Endometrium (tissue), 2 donors: ENCODE data around the gene CCDC106.

ENCODE experiments used
- FAIRE-seq: peaks from 2 replicates; lab custom pipeline; 2012; peaks lifted over from hg19 to GRCh38; lab: Jason Lieb, UNC
- donor health status: control.
- donor health status: control.

CCDC106 gene

DNA sequence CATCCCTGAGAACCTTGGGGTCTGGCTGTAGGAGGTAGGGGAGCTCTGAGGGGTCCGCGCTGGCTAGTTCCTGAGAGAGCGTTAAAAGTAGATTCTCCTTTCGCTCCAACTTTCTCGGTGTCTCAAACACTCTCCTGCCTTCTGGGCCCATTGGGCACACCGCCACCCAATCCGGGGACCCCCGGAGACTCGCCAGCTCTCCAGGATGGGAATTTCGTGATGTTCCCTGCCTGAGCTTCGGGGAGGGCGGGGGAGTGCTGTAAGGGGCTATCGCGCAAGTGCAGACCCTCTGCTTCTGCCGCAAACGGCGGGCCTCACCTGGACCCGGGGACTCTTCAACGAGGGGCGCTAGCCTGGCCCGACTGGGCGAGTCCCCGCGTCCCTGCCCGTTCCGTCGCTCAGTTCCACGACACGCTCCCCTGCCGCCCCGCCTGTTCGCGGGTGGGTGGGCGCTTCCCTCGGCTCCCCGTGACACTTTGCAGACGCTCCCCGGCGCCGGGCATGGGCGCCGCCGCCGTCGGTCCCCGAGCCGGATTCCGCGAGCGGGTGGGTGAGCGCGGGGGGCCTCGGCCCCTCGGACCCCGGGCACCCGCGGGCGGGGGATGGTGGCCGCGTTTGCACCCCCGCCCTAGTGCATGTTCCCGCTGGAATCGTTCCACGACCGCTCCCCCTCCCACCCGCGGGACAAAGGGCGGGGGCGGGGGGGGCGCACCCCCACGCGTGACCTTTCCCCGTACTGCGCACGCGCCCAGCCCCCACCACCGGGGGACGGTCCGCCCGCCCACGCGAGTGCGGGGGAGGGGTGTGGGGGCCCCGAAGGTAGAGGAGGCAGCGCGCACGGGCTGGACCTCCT is at the start of gene CCDC106:
TSS of gene CCDC106 (plus strand) at position 481 of the 853 bp plus-strand sequence. CDS start 835 bp downstream, outside the sequence.
- FAIRE-seq = no peak

DNA sequence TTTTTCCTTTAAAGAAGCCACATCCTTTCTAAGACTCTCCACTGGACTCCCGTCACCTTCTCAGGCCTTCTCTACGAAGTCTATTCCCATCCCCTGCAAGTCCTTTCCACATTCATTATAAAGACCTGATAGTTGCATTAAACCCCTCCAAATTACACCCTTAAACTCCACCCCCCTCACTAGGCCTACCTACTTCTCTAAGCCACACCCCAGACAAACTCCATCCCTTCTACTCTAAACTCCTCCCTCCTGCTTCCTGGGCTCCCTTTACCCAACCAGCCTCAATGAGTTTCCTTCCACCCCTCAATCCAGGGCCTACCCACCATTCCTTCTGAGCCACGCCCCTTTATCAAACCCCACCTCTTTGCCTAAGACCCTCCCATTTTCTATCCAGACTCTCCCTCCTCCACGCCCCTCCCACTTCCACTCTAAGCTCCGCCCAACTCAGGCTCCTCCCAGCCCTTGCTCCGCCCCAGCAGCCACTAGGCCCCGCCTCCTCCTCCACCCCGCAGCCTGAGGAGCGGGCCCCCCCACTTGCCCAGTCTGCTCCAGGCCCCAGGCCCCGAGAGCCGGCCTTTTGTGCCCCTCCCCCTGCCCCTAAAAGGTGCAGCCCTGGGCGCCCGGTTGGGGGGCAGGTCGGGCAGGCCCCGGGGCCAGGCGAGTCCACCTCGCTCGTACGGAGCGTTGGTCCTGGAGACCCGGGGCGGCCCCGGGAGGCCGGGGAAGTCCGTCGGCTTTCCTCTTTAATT is 49.1 kb upstream of the CCDC106 start:
- FAIRE-seq = no peak

DNA sequence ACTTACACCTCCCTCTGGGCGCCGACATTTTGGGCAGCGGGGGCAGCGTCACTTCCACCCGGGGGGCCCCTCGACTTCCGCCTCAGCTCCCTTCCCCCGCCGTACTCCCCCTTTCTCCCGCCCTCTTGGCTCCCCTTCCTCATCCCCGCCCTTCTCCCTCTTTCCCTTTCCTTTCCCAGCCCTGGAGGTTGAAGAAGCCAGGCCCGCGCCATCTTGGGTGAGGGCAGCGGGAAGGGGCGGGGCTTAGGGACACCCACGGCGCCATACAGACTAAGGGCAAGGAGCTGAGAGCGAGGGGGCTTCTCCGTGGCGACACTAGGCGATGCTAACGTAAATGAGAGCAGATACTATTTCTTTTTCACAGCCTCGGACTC is 48.6 kb upstream of the CCDC106 start, which contains the start of gene FIZ1:
TSS of gene FIZ1 (minus strand) at position 50 of the 374 bp plus-strand sequence. CDS start 1,652 bp downstream, outside the sequence.
- FAIRE-seq = peak; percentile 83

DNA sequence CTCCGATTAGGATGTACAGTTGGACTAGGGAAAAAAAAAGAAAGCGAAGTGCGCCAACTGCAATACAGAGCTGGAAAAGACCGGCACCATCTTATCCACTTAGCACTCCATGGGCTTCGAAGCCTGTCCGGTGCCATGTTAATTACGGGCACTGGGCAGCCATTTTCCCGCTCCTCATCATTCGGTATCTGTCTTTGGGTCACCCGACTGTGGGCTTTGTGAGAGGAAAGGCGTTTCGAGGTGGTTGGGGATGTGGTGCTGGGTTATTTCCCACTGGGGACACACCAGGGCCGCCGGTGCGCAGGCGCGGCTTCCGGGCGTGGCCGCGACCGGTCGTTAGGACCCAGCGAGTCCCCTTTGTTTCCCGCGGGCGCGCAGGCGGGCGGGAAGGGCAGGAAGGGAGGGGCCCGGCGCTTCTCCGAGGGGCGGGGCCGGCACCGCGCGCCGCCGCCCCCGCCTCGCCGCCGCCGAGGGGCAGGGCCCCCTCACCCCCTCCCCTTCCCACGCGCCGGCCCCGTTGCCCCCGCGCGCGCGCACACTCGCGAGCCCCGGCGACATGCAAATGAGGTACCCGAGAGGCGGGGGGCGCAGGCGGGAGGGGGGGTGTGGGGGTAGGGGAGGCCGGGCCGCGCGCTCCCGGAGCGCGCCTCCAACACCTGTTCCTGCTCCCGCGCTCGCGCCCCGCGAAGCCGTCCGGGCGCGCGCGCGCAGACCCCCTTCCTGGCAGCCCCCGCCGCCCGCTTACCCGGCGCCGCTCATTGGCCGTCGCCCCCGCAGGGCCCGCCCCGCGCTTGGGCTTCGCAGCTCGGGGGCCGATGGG is 48.0 kb upstream of the CCDC106 start, which contains the start of gene ZNF524:
TSS of gene ZNF524 (plus strand) at position 447 of the 820 bp plus-strand sequence. CDS start 1,825 bp downstream, outside the sequence.
- no peak for FAIRE-seq

DNA sequence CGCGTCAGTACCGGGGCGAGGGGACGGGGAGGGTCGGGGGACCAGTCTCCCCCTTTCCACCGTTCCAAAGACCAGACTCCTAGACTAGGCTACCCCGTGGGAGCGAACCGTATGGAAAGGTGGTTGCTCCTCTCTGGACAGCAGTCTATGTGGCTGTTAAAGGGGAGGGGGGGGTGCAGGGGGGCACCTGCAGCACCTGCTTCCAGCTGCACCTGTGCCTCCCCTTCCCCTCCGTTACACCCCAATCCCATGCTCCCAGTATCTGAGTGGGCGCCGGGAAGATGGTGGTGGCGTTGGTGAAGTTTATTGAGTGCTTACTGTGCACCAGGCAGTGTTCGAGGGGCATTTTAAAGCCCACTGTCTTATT is 47.4 kb upstream of the CCDC106 start:
- no peak for FAIRE-seq

DNA sequence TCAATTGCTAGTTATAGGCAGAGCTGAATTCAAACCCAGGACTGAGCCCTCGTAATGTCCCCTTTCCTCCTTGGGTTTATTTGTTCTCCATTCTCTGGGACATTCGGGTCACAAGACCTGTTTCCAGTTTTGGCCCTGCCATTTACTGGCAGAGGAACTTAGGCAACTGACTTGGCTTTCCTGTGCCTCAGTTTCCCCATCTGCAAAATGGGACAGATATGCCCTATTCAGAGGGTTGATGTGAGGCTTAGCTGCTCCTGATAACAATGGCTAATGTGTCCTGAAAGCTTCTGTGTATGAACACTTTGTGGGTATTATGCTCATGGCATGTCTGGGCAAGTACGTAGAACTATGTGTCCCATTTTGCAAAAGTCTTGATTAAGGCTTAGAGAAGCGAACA is 46.9 kb upstream of the CCDC106 start:
- FAIRE-seq = no peak

DNA sequence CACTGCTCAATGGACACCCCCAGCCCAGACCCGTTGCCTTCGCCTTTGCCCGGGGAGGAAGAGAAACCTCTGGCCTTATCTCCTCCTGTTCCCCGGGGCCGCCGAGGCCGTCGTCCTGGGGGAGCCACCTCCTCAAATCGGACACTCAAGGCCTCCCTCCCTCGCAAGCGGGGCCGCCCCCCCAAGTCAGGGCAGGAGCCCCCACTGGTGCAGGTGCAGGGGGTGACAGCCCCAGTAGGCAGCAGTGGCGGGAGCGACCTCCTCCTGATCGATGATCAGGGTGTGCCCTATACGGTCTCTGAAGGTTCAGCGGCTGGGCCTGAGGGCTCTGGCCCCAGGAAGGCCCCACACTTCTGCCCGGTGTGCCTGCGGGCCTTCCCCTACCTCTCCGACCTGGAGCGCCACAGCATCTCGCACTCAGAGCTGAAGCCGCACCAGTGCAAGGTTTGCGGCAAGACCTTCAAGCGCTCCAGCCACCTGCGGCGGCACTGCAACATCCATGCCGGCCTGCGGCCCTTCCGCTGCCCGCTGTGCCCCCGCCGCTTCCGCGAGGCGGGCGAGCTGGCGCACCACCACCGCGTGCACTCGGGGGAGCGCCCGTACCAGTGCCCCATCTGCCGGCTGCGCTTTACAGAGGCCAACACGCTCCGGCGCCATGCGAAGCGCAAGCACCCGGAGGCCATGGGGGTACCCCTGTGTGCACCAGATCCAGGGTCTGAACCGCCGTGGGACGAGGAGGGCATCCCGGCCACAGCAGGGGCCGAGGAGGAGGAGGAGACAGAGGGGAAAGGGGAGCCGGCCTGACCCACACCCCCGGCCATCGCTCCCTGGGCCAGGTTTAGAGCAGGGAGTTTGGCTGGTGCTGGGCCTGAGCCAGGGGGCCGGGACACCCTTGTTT is 45.7 kb upstream of the CCDC106 start:
- no peak for FAIRE-seq

DNA sequence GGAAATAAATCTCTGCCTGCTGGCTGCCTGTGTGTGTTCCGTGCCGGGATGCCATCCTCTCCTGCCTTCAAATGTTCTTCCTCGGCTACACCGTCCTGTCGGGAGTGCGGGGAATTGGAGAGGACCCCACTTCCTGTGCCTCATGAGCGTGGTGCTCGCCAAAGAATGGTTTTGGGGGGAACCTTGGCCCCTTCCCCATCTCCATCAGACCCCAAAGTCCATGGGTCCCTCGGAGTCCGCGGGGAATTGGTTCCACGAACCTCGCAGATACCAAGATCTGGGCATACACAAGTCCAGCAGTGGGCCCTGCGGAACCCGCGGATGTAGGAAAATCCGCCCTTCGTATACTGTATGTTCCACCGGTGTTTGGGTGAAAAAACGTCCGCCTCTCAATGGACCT is 44.9 kb upstream of the CCDC106 start:
- no peak for FAIRE-seq

DNA sequence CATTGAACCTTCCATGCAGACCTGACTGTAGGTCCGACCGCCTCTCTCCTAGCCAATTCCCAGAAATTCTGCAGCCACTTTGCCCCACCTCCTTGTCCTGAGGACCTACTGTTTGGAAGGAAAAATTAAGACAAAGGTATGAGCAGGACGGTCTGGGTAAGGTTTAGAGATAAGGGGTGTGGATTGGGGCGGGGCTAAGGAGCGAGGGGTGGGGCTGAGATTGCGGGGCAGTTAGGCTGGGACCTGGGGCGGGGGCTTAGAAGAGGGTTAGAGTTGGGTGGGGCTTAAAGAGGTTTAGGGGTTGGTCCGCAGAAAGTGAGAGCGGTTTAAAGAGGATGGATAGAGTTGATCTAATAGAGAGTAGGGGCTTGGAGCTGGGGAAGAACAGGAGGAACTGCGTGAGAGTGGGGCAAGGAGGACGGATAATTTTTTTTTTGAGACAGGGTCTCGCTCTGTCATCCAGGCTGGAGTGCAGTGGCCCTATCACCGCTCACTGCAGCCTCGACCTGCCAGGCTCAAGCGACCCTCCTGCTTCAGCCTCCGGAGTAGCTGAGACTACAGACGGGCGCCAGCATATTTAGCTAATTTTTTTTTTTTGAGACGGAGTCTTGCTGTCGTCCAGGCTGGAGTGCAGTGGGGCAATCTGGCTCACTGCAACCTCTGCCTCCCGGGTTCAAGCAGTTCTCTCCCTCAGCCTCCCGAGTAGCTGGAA is 44.3 kb upstream of the CCDC106 start:
- no peak for FAIRE-seq

DNA sequence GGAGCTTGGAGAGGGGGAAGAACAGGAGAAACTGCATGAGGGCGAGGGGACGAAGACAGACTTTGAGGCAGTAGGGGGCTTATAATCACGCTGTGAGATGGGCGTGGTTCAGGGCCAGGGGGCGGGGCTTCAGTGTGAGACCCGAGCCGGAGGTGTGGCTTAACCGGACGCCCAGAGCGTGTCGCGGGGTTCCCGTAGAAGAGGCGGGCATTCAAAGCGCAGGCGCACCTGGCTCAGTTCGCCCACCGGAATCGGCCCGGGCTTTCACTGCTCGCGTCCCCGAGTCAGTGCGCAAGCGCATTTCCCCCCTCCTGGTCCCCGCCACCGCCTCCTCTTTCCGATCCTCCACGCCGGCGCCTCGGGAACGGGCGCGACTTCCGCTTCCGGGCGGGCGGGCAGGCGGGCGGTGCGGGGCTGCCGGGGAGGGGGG is 42.8 kb upstream of the CCDC106 start:
- FAIRE-seq = no peak

DNA sequence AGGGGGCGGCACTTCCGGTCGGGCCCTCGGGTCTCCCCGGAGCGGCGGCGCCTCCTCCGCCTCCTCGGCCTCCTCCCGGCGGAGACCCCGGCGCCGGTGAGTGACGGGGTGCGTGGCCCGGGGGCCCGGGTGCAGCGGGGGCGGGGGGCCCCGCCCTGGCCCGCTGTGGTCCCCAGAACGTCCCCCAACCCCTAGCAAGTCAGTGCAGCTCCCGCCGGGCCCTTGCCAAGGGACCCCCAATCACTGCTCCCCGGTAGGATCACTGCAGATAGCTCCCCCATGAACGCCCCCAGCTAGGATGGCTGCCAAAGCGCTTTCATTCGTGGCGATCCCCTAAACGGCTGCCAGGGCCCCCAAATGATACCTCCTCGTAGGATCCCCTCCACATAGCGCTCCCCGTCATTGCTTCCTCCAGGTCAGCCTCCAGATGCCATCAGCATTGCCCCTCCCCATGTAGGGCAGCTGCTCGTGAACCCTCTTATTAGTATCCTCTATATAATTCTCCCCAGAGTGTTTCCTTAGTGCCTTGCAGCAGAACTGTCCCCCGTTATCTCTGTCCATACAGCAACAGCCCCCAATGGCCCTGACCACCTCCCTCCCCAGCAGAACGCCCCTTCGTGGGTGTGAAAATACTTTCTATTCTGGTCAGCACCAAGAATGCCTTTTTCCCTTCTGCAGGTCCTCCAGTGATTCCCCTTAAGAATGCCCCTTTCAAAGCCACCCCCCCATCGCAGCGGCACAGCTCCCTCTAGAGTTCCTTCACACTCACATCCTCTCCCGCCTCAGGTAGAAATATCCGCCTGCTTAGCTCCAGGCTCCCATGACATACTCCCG is 42.2 kb upstream of the CCDC106 start, which contains the start of gene ZNF865:
TSS of gene ZNF865 (plus strand) at position 11 of the 834 bp plus-strand sequence. CDS start 7,972 bp downstream, outside the sequence.
- FAIRE-seq = no peak

DNA sequence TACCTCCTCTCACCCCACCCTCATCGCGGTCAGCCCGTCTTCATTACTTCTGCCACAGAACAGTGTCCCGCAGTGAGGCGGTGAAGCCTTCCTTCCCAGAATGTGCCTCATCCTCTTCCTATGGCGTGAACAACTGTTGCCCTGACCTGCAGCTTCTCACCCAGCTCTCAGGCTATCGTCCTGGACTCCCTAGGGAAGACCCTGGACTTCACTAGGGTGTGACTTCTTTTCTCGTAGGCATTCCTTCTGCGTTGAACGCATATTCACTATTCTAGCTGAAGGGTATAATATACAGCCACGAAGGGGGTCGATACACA is 41.6 kb upstream of the CCDC106 start:
- no peak for FAIRE-seq

DNA sequence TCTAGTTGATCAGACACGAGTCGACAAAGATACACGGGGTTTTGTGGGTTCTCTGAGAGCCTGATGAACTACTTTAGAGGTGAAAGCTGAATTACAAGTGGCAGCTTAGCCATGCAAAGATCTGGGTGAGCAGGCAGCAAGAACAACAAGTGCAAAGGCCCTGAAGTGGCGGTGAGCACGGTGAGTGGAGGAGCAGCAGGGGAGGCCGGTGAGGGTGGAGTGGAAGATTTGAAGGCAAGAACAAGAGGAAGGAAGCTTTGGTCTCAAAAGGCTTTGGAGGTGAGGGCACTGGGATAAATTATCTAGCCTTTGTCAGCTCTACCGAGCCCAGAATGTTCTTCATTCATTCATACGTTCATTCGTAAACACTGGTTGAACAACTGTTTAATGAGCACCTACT is 41.2 kb upstream of the CCDC106 start:
- FAIRE-seq = no peak

DNA sequence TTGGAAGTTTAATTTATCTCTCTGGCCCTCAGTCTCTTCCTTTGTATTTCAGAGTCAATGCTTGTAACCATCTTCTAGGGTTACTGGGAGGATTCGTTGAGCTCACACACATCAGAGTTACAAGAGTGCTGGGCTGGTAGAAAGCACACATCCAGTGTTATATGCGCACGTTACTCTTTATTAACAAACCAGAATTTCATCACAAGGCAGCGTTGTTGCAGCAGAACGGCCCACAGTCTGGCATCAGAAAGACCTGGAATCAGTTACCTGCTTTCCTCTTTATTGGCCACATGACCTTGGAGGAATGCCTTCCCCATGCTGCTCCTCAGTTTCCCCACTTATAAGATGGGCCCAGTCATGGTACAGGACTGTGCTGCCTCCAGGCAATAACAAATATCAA is 38.7 kb upstream of the CCDC106 start:
- FAIRE-seq = no peak

DNA sequence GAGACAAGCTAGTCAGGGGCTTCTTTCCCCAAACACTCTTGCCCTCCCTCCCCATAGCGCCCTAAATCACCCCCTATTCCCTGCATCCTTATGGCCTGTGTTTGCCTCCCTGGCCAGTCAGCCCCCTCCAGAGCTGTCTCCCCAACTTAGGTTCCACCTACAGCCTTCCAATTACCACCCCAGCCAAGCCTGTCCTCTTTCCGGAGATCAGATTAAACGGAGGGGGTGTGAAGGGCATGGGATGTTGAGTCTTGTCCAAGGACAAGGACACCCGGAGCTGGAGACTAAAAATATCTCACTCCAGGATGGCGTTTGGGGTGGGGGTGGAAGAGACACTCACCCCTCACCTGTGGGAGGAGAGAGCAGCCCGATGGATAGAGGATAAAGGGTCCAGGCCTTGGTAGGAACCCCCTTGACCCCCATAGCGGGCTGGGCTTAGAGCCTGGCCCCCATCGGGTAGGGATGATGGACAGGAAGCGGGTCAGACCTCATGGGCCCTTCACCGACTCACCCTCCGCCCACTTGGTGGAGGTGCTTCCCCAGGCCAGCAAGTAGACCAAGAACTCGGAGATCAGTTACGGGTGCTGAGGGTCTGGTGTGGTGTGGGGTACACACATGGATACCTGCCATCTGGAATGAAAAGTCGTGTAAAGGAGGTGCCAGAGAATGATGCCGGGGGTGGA is 36.6 kb upstream of the CCDC106 start:
- no peak for FAIRE-seq

DNA sequence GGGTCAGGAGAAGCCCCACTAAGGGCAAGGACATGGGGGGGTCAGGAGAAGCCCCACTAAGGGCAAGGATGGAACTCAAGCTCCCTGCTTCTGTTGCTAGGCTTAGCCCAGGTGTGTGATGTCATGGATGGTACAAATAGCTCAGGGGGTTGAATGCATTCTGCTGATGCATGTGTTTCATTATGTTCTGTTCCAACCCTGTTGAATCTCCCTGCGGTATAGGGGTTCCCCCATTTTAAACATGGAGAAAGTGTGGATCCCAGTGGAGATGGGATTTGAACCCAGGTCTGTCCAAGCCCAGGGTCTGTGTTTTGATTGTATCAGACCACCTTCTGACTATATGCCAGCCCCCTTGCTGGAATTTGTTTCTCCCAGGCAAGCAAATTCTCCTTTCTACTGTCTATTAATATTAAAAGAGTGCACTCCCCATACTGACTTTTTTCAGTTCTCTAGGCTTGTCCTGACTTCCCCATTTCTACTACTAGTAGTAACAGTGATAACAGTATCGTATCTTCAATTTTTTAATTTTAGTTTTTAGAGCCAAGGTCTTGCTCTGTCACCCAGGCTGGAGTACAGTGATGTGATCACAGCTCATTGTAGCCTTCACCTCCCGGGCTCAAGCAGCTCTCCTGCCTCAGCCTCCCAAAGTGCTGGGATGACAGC is 35.9 kb upstream of the CCDC106 start:
- no peak for FAIRE-seq

DNA sequence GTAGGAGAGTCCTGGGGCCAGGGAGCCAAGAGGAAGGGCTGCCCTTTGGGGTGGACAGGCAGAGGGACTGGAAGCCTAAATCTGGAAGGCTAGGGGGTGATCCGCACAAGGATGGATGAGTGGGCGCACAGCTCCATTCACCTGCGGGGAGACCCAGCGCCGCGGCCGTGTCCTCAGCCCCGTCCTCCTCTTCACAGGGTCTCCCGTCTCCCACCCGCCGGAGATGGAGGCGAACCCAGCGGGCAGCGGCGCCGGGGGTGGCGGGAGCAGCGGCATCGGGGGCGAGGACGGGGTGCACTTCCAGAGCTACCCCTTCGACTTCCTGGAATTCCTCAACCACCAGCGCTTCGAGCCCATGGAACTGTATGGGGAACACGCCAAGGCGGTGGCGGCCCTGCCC is 34.6 kb upstream of the CCDC106 start:
- FAIRE-seq = no peak

DNA sequence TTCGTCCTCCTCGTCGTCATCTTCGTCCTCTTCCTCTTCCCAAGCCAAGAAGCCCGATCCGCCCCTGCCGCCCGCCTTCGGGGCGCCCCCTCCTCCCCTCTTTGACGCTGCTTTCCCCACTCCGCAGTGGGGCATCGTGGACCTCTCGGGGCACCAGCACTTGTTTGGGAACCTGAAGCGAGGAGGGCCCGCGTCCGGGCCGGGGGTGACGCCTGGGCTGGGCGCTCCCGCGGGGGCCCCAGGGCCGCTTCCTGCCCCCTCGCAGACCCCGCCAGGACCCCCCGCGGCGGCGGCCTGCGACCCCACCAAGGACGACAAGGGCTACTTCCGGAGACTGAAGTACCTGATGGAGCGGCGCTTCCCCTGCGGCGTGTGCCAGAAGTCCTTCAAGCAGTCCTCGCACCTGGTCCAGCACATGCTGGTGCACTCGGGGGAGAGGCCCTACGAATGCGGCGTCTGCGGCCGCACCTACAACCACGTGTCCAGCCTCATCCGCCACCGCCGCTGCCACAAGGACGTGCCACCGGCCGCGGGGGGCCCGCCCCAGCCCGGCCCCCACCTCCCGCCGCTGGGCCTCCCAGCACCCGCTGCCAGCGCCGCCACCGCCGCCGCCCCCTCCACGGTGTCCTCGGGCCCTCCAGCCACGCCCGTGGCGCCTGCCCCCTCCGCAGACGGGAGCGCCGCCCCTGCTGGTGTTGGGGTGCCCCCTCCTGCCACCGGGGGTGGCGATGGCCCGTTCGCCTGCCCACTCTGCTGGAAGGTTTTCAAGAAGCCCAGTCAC is 33.9 kb upstream of the CCDC106 start:
- no peak for FAIRE-seq
